GM12864 (cell line): ENCODE measurements around the gene MND1.

ENCODE experiments used
- DNase-seq: peaks from one replicate; pipeline ENCODE4 v3.0.0-alpha.2; 2011; ENCODE audit warnings: low read depth
- H3K4me3 ChIP-seq: 2 replicates; pipeline ENCODE4 v1.5.1; 2011; ENCODE audit warnings: mild to moderate bottlenecking, low read depth, low read length, control low read depth
- TF ChIP-seq, protein P1 (sequence below): IDR thresholded peaks from 2 replicates; pipeline ENCODE4 v1.5.1; 2011; ENCODE audit warnings: low read depth, mild to moderate bottlenecking, moderate library complexity, low read length, control low read depth, inconsistent platforms; ENCODE audit errors: missing control alignments

MND1 gene

DNA sequence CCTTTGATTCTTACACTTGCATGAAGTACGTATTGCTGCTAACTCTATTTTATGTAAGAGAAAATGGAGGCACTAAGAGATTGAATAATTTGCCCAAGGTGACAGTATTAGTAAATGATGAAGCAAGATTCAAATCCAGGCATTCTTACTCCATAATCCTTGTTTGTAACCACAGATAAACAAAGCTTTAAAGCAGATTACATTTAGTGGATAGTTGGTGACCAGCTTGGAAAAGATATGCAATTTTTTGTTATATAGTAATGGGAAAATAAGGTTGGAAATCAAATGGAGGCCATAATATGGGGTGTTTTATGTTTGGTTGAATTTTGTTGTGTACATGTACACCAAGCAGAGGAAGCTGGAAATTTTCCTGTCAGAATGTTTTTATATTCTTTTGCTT lies 30.8 kb downstream of the MND1 start:
- DNase-seq = no peak
- H3K4me3 ChIP-seq = no peak overlapping the region
- TF ChIP-seq, protein P1, sequence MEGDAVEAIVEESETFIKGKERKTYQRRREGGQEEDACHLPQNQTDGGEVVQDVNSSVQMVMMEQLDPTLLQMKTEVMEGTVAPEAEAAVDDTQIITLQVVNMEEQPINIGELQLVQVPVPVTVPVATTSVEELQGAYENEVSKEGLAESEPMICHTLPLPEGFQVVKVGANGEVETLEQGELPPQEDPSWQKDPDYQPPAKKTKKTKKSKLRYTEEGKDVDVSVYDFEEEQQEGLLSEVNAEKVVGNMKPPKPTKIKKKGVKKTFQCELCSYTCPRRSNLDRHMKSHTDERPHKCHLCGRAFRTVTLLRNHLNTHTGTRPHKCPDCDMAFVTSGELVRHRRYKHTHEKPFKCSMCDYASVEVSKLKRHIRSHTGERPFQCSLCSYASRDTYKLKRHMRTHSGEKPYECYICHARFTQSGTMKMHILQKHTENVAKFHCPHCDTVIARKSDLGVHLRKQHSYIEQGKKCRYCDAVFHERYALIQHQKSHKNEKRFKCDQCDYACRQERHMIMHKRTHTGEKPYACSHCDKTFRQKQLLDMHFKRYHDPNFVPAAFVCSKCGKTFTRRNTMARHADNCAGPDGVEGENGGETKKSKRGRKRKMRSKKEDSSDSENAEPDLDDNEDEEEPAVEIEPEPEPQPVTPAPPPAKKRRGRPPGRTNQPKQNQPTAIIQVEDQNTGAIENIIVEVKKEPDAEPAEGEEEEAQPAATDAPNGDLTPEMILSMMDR = no peak

- no peak overlapping the region for H3K4me3 ChIP-seq
- TF ChIP-seq, protein P1 = no peak
- no peak for DNase-seq
Observed at GRCh38 chr4:153383131-153383530, 38.6 kb downstream of the MND1 start.

GRCh38 chr4:153384160-153384559 lies 39.7 kb downstream of the MND1 start:
- H3K4me3 ChIP-seq = no peak overlapping the region
- DNase-seq = no peak
- TF ChIP-seq, protein P1 = no peak

GRCh38 chr4:153385784-153386183 lies 41.3 kb downstream of the MND1 start:
- DNase-seq = no peak
- H3K4me3 ChIP-seq = no peak overlapping the region
- TF ChIP-seq, protein P1 = no peak

GRCh38 chr4:153387981-153388380 lies 43.5 kb downstream of the MND1 start:
- TF ChIP-seq, protein P1 = no peak
- no peak for DNase-seq

GRCh38 chr4:153393397-153393796 lies 48.9 kb downstream of the MND1 start:
- no peak for DNase-seq
- no peak overlapping the region for H3K4me3 ChIP-seq
- TF ChIP-seq, protein P1 = no peak

More at GRCh38 chr4:153387981-153388380, 43.5 kb downstream of the MND1 start:
- no peak overlapping the region for H3K4me3 ChIP-seq

DNA sequence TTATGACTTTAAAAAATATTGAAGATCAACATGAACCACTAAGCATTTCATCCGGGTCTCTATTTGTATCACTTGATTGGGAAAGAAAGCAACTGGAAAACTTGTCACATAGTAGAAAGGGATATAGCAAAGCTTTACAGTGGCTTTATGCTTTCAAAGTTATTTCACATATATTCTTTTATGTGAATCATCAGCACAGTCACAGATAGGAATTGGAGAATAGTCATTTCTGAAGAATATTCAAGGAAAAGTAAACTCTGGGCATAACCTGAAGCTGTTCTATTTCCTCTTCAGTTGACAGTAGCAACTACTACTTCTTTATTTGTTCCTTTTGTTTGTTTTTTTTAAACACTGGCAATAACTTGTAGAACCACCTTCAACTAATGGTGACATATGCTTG lies 50.5 kb downstream of the MND1 start:
- TF ChIP-seq, protein P1 = no peak
- DNase-seq = no peak
- no peak overlapping the region for H3K4me3 ChIP-seq
